CD14-positive monocyte (primary cell): ENCODE data around the gene GAP43. TPM values are rescaled to one million over a fixed set of nuclear protein-coding genes. Genes with fewer than 3 reads are reported as not detected.

Source experiments
- DNase-seq, 3 donors: peaks; one replicate each; pipeline ENCODE4 v3.0.0-alpha.2; 2011 to 2022
- H2AFZ ChIP-seq: 2 replicates; pipeline ENCODE4 v1.6.0; 2012; ENCODE audit warnings: mild to moderate bottlenecking, low read depth, low read length, inconsistent platforms; ENCODE audit not compliant: insufficient read depth, poor library complexity, severe bottlenecking
- H3K27ac ChIP-seq, 2 donors: 1 replicate in 1 of 2; 2 replicates in 1 of 2; pipeline ENCODE4 v1.5.1; 2012 to 2013; ENCODE audit warnings: low read length in 2 of 2, control low read depth in 1 of 2, inconsistent platforms in 1 of 2, low read depth in 1 of 2, mild to moderate bottlenecking in 1 of 2
- H3K27me3 ChIP-seq, 2 donors: one replicate each; pipeline versions ENCODE4 v1.6.0 to v1.6.1; 2011 to 2013; ENCODE audit warnings: low read length in 2 of 2; ENCODE audit not compliant: control insufficient read depth in 2 of 2, insufficient read depth in 2 of 2
- H3K36me3 ChIP-seq, 2 donors: replicated peaks in 1 of 2; 1 replicate in 1 of 2; 2 replicates in 1 of 2; pipeline versions ENCODE4 v1.5.1 to v1.6.1; 2012 to 2013; ENCODE audit warnings: low read length in 2 of 2, control low read depth in 1 of 2, inconsistent platforms in 1 of 2, mild to moderate bottlenecking in 1 of 2; ENCODE audit not compliant: insufficient read depth in 2 of 2, control insufficient read depth in 1 of 2
- H3K4me1 ChIP-seq, 2 donors: 1 replicate in 1 of 2; 2 replicates in 1 of 2; pipeline versions ENCODE4 v1.5.1 to v1.6.1; 2012 to 2013; ENCODE audit warnings: low read length in 2 of 2, control low read depth in 1 of 2, inconsistent platforms in 1 of 2, mild to moderate bottlenecking in 1 of 2, moderate library complexity in 1 of 2; ENCODE audit not compliant: insufficient read depth in 2 of 2, control insufficient read depth in 1 of 2
- H3K4me2 ChIP-seq: replicated peaks from 2 replicates; pipeline ENCODE3; 2012; ENCODE audit warnings: low read length, moderate library complexity, mild to moderate bottlenecking; ENCODE audit not compliant: poor library complexity, severe bottlenecking; ENCODE audit errors: extremely low read depth
- H3K4me3 ChIP-seq, 3 experiments: fragments of 200-600 bp in 1 of 3; sonication (generic) in 1 of 3; replicated peaks in 1 of 3; 1 replicate in 2 of 3; 2 replicates in 1 of 3; pipeline ENCODE4 v1.5.1; 2011 to 2013; ENCODE audit warnings: low read length in 3 of 3, mild to moderate bottlenecking in 3 of 3, control low read depth in 2 of 3, low read depth in 2 of 3, inconsistent platforms in 1 of 3, moderate library complexity in 1 of 3
- H3K79me2 ChIP-seq: 2 replicates; pipeline ENCODE4 v1.6.0; 2012; ENCODE audit warnings: mild to moderate bottlenecking, control low read depth, inconsistent platforms, low read length, moderate library complexity; ENCODE audit not compliant: insufficient read depth
- H3K9ac ChIP-seq: 2 replicates; pipeline ENCODE4 v1.6.0; 2017; ENCODE audit warnings: low read length, mild to moderate bottlenecking; ENCODE audit not compliant: insufficient read depth, poor library complexity, severe bottlenecking
- H3K9me3 ChIP-seq, 2 donors: replicated peaks in 1 of 2; 1 replicate in 1 of 2; 2 replicates in 1 of 2; pipeline versions ENCODE4 v1.5.1 to v1.6.1; 2012 to 2013; ENCODE audit warnings: low read length in 2 of 2, control low read depth in 1 of 2; ENCODE audit not compliant: control insufficient read depth in 1 of 2, insufficient read depth in 1 of 2
- H4K20me1 ChIP-seq: 2 replicates; pipeline ENCODE4 v1.6.0; 2012; ENCODE audit warnings: mild to moderate bottlenecking, low read length, control low read depth, moderate library complexity; ENCODE audit not compliant: insufficient read depth
- H3K27ac Mint-ChIP-seq, 7 donors: one replicate each; pipeline ENCODE4 v1.8.0; 2020; ENCODE audit warnings: mild to moderate bottlenecking in 7 of 7, mixed read lengths in 7 of 7, moderate library complexity in 6 of 7, inconsistent platforms in 2 of 7
- H3K27me3 Mint-ChIP-seq, 3 donors: one replicate each; pipeline ENCODE4 v1.8.0; 2021 to 2022; ENCODE audit warnings: low read depth in 3 of 3, mild to moderate bottlenecking in 3 of 3, mixed read lengths in 3 of 3, moderate library complexity in 3 of 3, inconsistent platforms in 1 of 3
- H3K36me3 Mint-ChIP-seq, 2 donors: one replicate each; pipeline ENCODE4 v1.8.0; 2020; ENCODE audit warnings: mixed read lengths in 2 of 2, inconsistent platforms in 1 of 2, mild to moderate bottlenecking in 1 of 2
- H3K4me1 Mint-ChIP-seq: one replicate; pipeline ENCODE4 v1.8.0; 2020; ENCODE audit warnings: mild to moderate bottlenecking, mixed read lengths
- H3K4me3 Mint-ChIP-seq, 2 donors: one replicate each; pipeline ENCODE4 v1.8.0; 2020; ENCODE audit warnings: mild to moderate bottlenecking in 2 of 2, mixed read lengths in 2 of 2, moderate library complexity in 1 of 2
- H3K9me3 Mint-ChIP-seq, 7 donors: one replicate each; pipeline ENCODE4 v1.8.0; 2020 to 2022; ENCODE audit warnings: mixed read lengths in 7 of 7, mild to moderate bottlenecking in 6 of 7, moderate library complexity in 6 of 7, inconsistent platforms in 2 of 7
- CTCF ChIP-seq: fragments of 200-600 bp; IDR thresholded peaks from one replicate; pipeline ENCODE4 v1.8.0; 2022; ENCODE audit warnings: antibody characterized with exemption, mild to moderate bottlenecking
- WGBS: methylation state at CpG from one replicate; pipeline ENCODE4 v1.1.5; 2013; ENCODE audit warnings: missing lambda C conversion rate; ENCODE audit not compliant: insufficient coverage; 5-methylcytosine and 5-hydroxymethylcytosine counted together
- intact Hi-C, 2 donors: fragments of 100-400 bp; cut with micrococcal nuclease; formaldehyde crosslinking; loops; one replicate each; pipeline versions ENCODE4 v1.15.0 to v1.15.1; 2023
- polyA plus RNA-seq, 3 donors: library from polyadenylated mRNA; depleted of rRNA in 1 of 3; unstranded in 2 of 3; stranded (reverse) in 1 of 3; fragments of 300-500 nt in 2 of 3; fragments of >200 nt in 1 of 3; fragmentation: Illumina TruSeq in 2 of 3; gene quantifications; 1 replicate in 2 of 3; 2 replicates in 1 of 3; pipeline ENCODE4 v1.2.3, GENCODE V29; 2012 to 2021

GAP43 gene
- polyA plus RNA-seq, 3 donors: not detected

GRCh38 chr3:115638241-115638640 lies 14.9 kb downstream of the GAP43 start:
- no peaks in the 10 kb centered on the region for H3K9me3 ChIP-seq
- no peak overlapping the region for H3K4me3 Mint-ChIP-seq

DNA sequence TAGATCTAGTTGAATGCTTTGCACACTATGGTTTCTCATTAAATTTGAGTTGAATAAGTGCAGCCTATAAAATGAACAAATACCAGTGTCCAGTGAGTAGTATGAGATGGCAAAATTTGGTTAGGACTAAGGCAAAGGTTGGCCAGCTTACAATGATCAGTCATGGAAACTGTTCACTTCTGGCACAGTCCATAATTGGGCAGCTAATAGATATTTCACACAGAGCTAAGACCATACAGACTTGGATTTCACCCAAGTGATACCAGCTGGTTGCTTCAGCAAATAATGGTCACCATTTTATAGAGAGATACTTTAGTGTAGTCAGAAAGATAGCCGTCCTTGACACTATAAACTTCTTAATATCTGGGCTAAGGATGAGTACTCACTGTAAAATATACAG lies 15.7 kb downstream of the GAP43 start:
- no peak overlapping the region for H3K27ac Mint-ChIP-seq
- no peaks in the 10 kb centered on the region for H4K20me1 ChIP-seq
- H3K9me3 Mint-ChIP-seq: peaks cover 0 to 2% (median 0%) of the 10 kb centered on the region in 7 donors
- H3K4me2 ChIP-seq: no peak overlapping the region
- intact Hi-C loops: no loop called here
- H3K27ac ChIP-seq: no peak overlapping the region
- H3K4me3 ChIP-seq: no peak overlapping the region
- WGBS: no CpG with 5 or more reads among the region's 1 CpG
- H3K4me3 Mint-ChIP-seq: no peak overlapping the region
- no peaks in the 10 kb centered on the region for H3K9me3 ChIP-seq
- no peak overlapping the region for H2AFZ ChIP-seq
- H3K36me3 ChIP-seq: no peaks in the 10 kb centered on the region
- no peak for DNase-seq
- H3K79me2 ChIP-seq: no peaks in the 10 kb centered on the region
- H3K27me3 ChIP-seq: no peaks in the 10 kb centered on the region
- H3K4me1 ChIP-seq: no peaks in the 10 kb centered on the region
- no peaks in the 10 kb centered on the region for H3K4me1 Mint-ChIP-seq
- H3K9ac ChIP-seq: no peak overlapping the region
- no peak for TF ChIP-seq CTCF
- no peaks in the 10 kb centered on the region for H3K36me3 Mint-ChIP-seq
- H3K27me3 Mint-ChIP-seq: peaks cover 0 to 2% (median 2%) of the 10 kb centered on the region in 3 donors

More at GRCh38 chr3:115638241-115638640, 14.9 kb downstream of the GAP43 start:
- Histone ChIP-seq H3K4me2 (no peak overlapping the region), H3K4me1 (no peaks in the 10 kb centered on the region), H3K36me3 (no peaks in the 10 kb centered on the region), H3K4me3 (no peak overlapping the region), H2AFZ (no peak overlapping the region), H3K9ac (no peak overlapping the region), H4K20me1 (no peaks in the 10 kb centered on the region), H3K79me2 (no peaks in the 10 kb centered on the region), H3K27me3 (no peaks in the 10 kb centered on the region), H3K27ac (no peak overlapping the region)
- peaks cover 0 to 2% (median 0%) of the 10 kb centered on the region in 7 donors for H3K9me3 Mint-ChIP-seq
- H3K36me3 Mint-ChIP-seq: no peaks in the 10 kb centered on the region
- no peaks in the 10 kb centered on the region for H3K4me1 Mint-ChIP-seq
- peaks cover 0 to 2% (median 2%) of the 10 kb centered on the region in 3 donors for H3K27me3 Mint-ChIP-seq
- no peak for TF ChIP-seq CTCF
- 100% methylated on average over 1 of the region's 1 CpG for WGBS
- no peak overlapping the region for H3K27ac Mint-ChIP-seq
- intact Hi-C loops: no loop called here
- no peak for DNase-seq
